Measurements from ENCODE around the gene IPO5. TPM values are rescaled to one million over a fixed set of nuclear protein-coding genes. Genes with fewer than 3 reads are reported as not detected.

Gene IPO5
- polyA plus RNA-seq, 1 donor (not counting 4 experiments of a cell fraction or from before 2014, with no cell fraction given), result 130 TPM

- H2AFZ ChIP-seq (ENCODE audit: control insufficient read depth, low read length), result peak overlapping the region; percentile 90
- H3K27me3 ChIP-seq (ENCODE audit: control insufficient read depth, extremely low read depth, insufficient read depth, low read length), result no peaks in the 10 kb centered on the region
- peaks cover 53% of the 10 kb centered on the region for H3K79me2 ChIP-seq (ENCODE audit: control insufficient read depth, insufficient read depth, low read length)
- peak overlapping the region; percentile 90 for H3K4me2 ChIP-seq (ENCODE audit: control insufficient read depth, extremely low read depth, insufficient read depth, low read depth, low read length)
- H3K4me1 ChIP-seq (ENCODE audit: control insufficient read depth, extremely low read depth, insufficient read depth, low read length), result peaks cover 23% of the 10 kb centered on the region
- H3K9ac ChIP-seq (ENCODE audit: control insufficient read depth, extremely low read depth, insufficient read depth, low read length), result peak overlapping the region; percentile 86
- no peaks in the 10 kb centered on the region for H3K9me3 ChIP-seq (ENCODE audit: control insufficient read depth, low read depth, low read length)
- TF ChIP-seq CTCF (optimal IDR thresholded peaks at IDR 0.05 in 1 of 3, IDR thresholded peaks at IDR 0.05 in 1 of 3, conservative IDR thresholded peaks at IDR 0.05 in 1 of 3; ENCODE audit: extremely low read depth in 1 of 3, insufficient read depth in 2 of 3, low read length in 3 of 3) (no peak), EZH2 (IDR thresholded peaks at IDR 0.05; ENCODE audit: low read length) (no peak)
- peak overlapping the region; percentile 81 for H3K27ac ChIP-seq (ENCODE audit: control insufficient read depth, insufficient read depth, low read length)
- FAIRE-seq (no peak), DNase-seq (ENCODE audit: low read depth, low spot score) (no peak)
- H3K4me3 ChIP-seq (ENCODE audit: control insufficient read depth in 2 of 3, extremely low read depth in 1 of 3, insufficient read depth in 2 of 3, low read depth in 1 of 3, low read length in 3 of 3), result peak overlapping the region; percentile 85 to 99 (median 96)
- H3K36me3 ChIP-seq (ENCODE audit: control insufficient read depth in 2 of 2, extremely low read depth in 1 of 2, insufficient read depth in 2 of 2, low read length in 2 of 2), result peaks cover 0 to 8% of the 10 kb centered on the region in 2 experiments
- dilution Hi-C loops (cut with MboI; ENCODE audit: extremely low pct_ligation_motif_present, low sequenced_read_pairs), result no loop called here
- H3K9me1 ChIP-seq (ENCODE audit: control insufficient read depth, extremely low read depth, insufficient read depth, low read length), result no peaks in the 10 kb centered on the region
- H4K20me1 ChIP-seq (ENCODE audit: control insufficient read depth, extremely low read depth, insufficient read depth, low read length), result peaks cover 2% of the 10 kb centered on the region
Observed at GRCh38 chr13:97976610-97977521, 23.4 kb downstream of the IPO5 start.

- dilution Hi-C loops (cut with MboI; ENCODE audit: extremely low pct_ligation_motif_present, low sequenced_read_pairs), result no loop called here
- peaks cover 2% of the 10 kb centered on the region for H4K20me1 ChIP-seq (ENCODE audit: control insufficient read depth, extremely low read depth, insufficient read depth, low read length)
- no peaks in the 10 kb centered on the region for H3K27me3 ChIP-seq (ENCODE audit: control insufficient read depth, extremely low read depth, insufficient read depth, low read length)
- H3K9me3 ChIP-seq (ENCODE audit: control insufficient read depth, low read depth, low read length), result no peaks in the 10 kb centered on the region
- TF ChIP-seq EZH2 (IDR thresholded peaks at IDR 0.05; ENCODE audit: low read length) (no peak), CTCF (optimal IDR thresholded peaks at IDR 0.05 in 1 of 3, IDR thresholded peaks at IDR 0.05 in 1 of 3, conservative IDR thresholded peaks at IDR 0.05 in 1 of 3; ENCODE audit: extremely low read depth in 1 of 3, insufficient read depth in 2 of 3, low read length in 3 of 3) (no peak)
- H3K4me3 ChIP-seq (ENCODE audit: control insufficient read depth in 2 of 3, extremely low read depth in 1 of 3, insufficient read depth in 2 of 3, low read depth in 1 of 3, low read length in 3 of 3), result peak overlapping the region; percentile 85 to 99 (median 96)
- H3K4me1 ChIP-seq (ENCODE audit: control insufficient read depth, extremely low read depth, insufficient read depth, low read length), result peaks cover 23% of the 10 kb centered on the region
- H3K36me3 ChIP-seq (ENCODE audit: control insufficient read depth in 2 of 2, extremely low read depth in 1 of 2, insufficient read depth in 2 of 2, low read length in 2 of 2), result peaks cover 0 to 8% of the 10 kb centered on the region in 2 experiments
- peaks cover 62% of the 10 kb centered on the region for H3K79me2 ChIP-seq (ENCODE audit: control insufficient read depth, insufficient read depth, low read length)
- DNase-seq (ENCODE audit: low read depth, low spot score), result no peak
- H3K4me2 ChIP-seq (ENCODE audit: control insufficient read depth, extremely low read depth, insufficient read depth, low read depth, low read length), result peak overlapping the region; percentile 90
- H2AFZ ChIP-seq (ENCODE audit: control insufficient read depth, low read length), result no peak overlapping the region
- H3K9me1 ChIP-seq (ENCODE audit: control insufficient read depth, extremely low read depth, insufficient read depth, low read length), result no peaks in the 10 kb centered on the region
- H3K9ac ChIP-seq (ENCODE audit: control insufficient read depth, extremely low read depth, insufficient read depth, low read length), result peak overlapping the region; percentile 86
- peak overlapping the region; percentile 8 for H3K27ac ChIP-seq (ENCODE audit: control insufficient read depth, insufficient read depth, low read length)
- no peak for FAIRE-seq
Observed at GRCh38 chr13:97977982-97978381, 24.5 kb downstream of the IPO5 start.

All from keratinocyte (primary cell).